Muscle of back (tissue), 13 donors: Measurements from ENCODE around the gene SH3RF3. TPM values are rescaled to one million over a fixed set of nuclear protein-coding genes. Genes with fewer than 3 reads are reported as not detected.
"Not testable (repeated sequence)": the region's sequence is repeated elsewhere in the genome, so short reads cannot be mapped to it uniquely, and the experiment has no call there.

Experiments
- DNase-seq, 3 donors: peaks; one replicate each; pipeline versions ENCODE4 v3.0.0 to v3.0.0-alpha.2; 2013
- long read RNA-seq, 9 donors: transcript quantifications; one replicate each; lab custom pipeline, GENCODE V29; 2026
- polyA plus RNA-seq, 10 donors: library from polyadenylated mRNA; unstranded; fragments of 120-200 nt; gene quantifications; one replicate each; pipeline ENCODE4 v1.2.1, GENCODE V29; 2013; ENCODE audit not compliant: insufficient read length in 10 of 10

Gene SH3RF3
- polyA plus RNA-seq = 1 to 10 TPM; 3.8 to 7.0 (median 4.7) TPM
- long read RNA-seq, donor 1 = 0 reads
- long read RNA-seq, donor 2 = 0 reads
- long read RNA-seq, donor 3 = 0 reads
- long read RNA-seq, donor 4 = 0 reads
- long read RNA-seq, donor 5 = 0 reads
- long read RNA-seq, donor 6 = 0 reads
- long read RNA-seq, donor 7 = 0 reads
- long read RNA-seq, donor 8, full-length matches to known transcripts = 1 of 1 reads
- long read RNA-seq, donor 8, partial matches to known transcripts = 0 of 1 reads
- long read RNA-seq, donor 8, other reads (novel, unspliced or antisense) = 0 of 1 reads
- long read RNA-seq, donor 9 = 0 reads

GRCh38 chr2:109128616-109129355 lies at the start of gene SH3RF3:
Gene SH3RF3 (plus strand): TSS chr2:109129205.
- peak in 2 of 3 donors; percentile 47 to 78 for DNase-seq

GRCh38 chr2:109079590-109079989 lies 49.4 kb upstream of the SH3RF3 start:
- DNase-seq = no peak

- no peak for DNase-seq
Observed at GRCh38 chr2:109080109-109080508, 48.9 kb upstream of the SH3RF3 start.

- DNase-seq = no peak
Observed at GRCh38 chr2:109080757-109081156, 48.2 kb upstream of the SH3RF3 start.

GRCh38 chr2:109081374-109081773 lies 47.6 kb upstream of the SH3RF3 start:
- DNase-seq = no peak

GRCh38 chr2:109083771-109084170 lies 45.2 kb upstream of the SH3RF3 start:
- no peak for DNase-seq

GRCh38 chr2:109084341-109084740 lies 44.7 kb upstream of the SH3RF3 start:
- DNase-seq = no peak

GRCh38 chr2:109085912-109086742 lies 42.9 kb upstream of the SH3RF3 start:
- DNase-seq = no peak

- DNase-seq = no peak
Observed at GRCh38 chr2:109086743-109087020, 42.3 kb upstream of the SH3RF3 start.

- no peak for DNase-seq
Observed at GRCh38 chr2:109087055-109087663, 41.8 kb upstream of the SH3RF3 start.

- DNase-seq = no peak
Observed at GRCh38 chr2:109089602-109090300, 39.3 kb upstream of the SH3RF3 start.

GRCh38 chr2:109091526-109091925 lies 37.5 kb upstream of the SH3RF3 start:
- no peak for DNase-seq

- DNase-seq = no peak
Observed at GRCh38 chr2:109094144-109094543, 34.9 kb upstream of the SH3RF3 start.

- DNase-seq = no peak
Observed at GRCh38 chr2:109098251-109098920, 30.6 kb upstream of the SH3RF3 start.

GRCh38 chr2:109098921-109099273 lies 30.1 kb upstream of the SH3RF3 start:
- no peak for DNase-seq

- DNase-seq = no peak
Observed at GRCh38 chr2:109102588-109103233, 26.3 kb upstream of the SH3RF3 start.

GRCh38 chr2:109105113-109105512 lies 23.9 kb upstream of the SH3RF3 start:
- no peak for DNase-seq

- DNase-seq = no peak
Observed at GRCh38 chr2:109108740-109109139, 20.3 kb upstream of the SH3RF3 start.

- no peak for DNase-seq
Observed at GRCh38 chr2:109109342-109109741, 19.7 kb upstream of the SH3RF3 start.

GRCh38 chr2:109110170-109110569 lies 18.8 kb upstream of the SH3RF3 start:
- no peak for DNase-seq

- not testable (repeated sequence) for DNase-seq
Observed at GRCh38 chr2:109117181-109117580, 11.8 kb upstream of the SH3RF3 start.
